Stomach (tissue), 4 donors: ENCODE measurements around the gene GTF2H2C.
"Not testable (repeated sequence)": the region's sequence is repeated elsewhere in the genome, so short reads cannot be mapped to it uniquely, and the experiment has no call there.

Experiments used
- CTCF ChIP-seq, 7 experiments: fragments of 450-650 bp in 4 of 7; fragments of 200-600 bp in 3 of 7; sonication (generic) in 3 of 7; IDR thresholded peaks; one replicate each; pipeline ENCODE4 v1.5.1; 2016 to 2019; ENCODE audit warnings: antibody characterized with exemption in 7 of 7, control low read depth in 2 of 7, mild to moderate bottlenecking in 1 of 7
- EP300 ChIP-seq: sonication (generic); formaldehyde crosslinking; IDR thresholded peaks from one replicate; pipeline ENCODE4 v1.6.1; 2017; ENCODE audit warnings: antibody characterized with exemption
- POLR2A ChIP-seq, 4 donors: fragments of 450-650 bp; IDR thresholded peaks; one replicate each; pipeline ENCODE4 v1.6.1; 2016; ENCODE audit warnings: antibody characterized with exemption in 4 of 4, control low read depth in 2 of 4, mild to moderate bottlenecking in 1 of 4, moderate library complexity in 1 of 4

DNA sequence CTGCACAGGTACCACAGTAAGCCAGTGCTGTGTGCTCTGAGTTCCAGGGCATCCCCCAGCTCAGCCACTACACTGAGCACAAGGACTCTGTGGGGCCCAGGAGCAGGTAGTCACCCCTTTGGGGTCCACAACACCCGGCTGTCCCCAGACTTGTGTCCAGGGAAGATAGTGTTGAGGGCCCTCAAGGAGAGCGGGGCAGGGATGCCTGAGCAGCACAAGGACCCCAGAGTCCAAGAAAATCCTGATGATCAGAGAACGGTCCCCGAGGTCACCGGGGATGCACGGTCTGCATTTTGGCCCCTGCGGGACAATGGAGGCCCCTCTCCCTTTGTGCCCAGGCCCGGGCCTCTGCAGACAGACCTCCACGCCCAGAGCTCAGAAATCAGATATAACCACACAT is 71.9 kb downstream of the GTF2H2C start:
- not testable (repeated sequence) for TF ChIP-seq POLR2A (IDR thresholded peaks at IDR 0.05); CTCF (IDR thresholded peaks at IDR 0.05); EP300
